ENCODE data around the gene SMARCA1.

SMARCA1 gene

GRCh38 chrX:129449148-129449547 lies 74.1 kb downstream of the SMARCA1 start:
- DNase-seq, result no peak

DNA sequence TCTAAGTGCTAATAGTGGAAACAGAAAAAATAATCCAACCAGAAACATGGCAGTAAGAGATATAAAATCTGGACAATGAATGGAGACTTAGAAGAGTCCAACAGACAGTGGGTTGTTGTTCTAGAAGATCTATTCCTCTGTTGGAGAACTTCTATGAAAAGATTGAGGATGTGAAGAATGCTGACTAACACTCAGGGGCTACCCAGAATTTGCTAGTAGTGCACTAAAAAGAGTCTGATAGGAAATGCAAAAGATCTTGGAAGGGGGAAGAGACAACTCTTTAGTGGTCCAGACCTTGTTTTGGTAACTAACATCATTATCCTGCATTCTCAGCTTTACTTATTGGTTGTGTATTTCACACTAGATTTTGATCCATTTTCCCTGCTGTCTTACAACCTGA lies 77.9 kb downstream of the SMARCA1 start:
- DNase-seq, result no peak

DNA sequence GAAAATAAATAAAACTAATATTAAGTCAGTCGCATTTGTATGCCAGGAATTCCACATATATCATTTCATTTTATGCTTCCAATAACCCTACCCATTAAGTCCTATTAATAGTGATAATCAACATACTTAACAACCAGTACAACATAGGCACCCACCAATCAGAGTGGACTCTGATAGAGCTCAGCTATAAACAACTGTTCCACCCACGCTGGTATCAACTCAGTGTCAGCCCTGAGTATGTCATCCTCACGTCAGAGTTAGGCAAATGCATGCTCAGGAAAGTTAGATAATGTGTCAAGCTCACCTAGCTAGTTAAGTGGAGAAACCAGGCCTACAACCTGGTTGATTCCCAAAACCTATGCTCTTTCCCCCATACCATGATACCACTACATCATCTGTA lies 89.3 kb downstream of the SMARCA1 start:
- no peak for DNase-seq

DNA sequence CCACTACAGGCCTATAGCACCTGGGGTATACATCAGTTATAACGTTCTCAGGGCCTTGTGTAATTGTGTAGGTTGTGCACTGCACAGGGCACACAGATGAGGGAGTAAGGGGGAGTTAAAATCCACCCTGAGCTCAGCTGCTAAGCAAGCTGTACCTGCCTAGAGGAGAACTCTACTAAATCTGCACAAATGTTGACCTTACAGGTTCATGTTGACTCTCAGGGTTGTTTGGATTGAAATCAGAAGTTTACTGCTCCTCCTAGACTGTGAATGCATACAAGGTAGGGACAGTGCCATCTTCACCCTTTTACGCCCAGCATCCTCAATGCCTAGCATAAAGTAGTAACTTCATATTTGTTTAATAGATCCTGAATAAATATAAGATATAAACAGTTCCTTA lies 89.8 kb downstream of the SMARCA1 start:
- no peak for DNase-seq

- DNase-seq, result no peak
Observed at GRCh38 chrX:129427267-129427666, 96.0 kb downstream of the SMARCA1 start.

GRCh38 chrX:129423191-129423590 lies 100.1 kb downstream of the SMARCA1 start:
- DNase-seq, result no peak

GRCh38 chrX:129404670-129405008 lies 118.7 kb downstream of the SMARCA1 start:
- no peak for DNase-seq

- no peak for DNase-seq
Observed at GRCh38 chrX:129403974-129404669, 119.2 kb downstream of the SMARCA1 start.
